ENCODE data around the gene CEPT1. TPM values are rescaled to one million over a fixed set of nuclear protein-coding genes. Genes with fewer than 3 reads are reported as not detected.

Gene CEPT1
- polyA plus RNA-seq, 1 donor from 2014 or later: 49.1 TPM

DNA sequence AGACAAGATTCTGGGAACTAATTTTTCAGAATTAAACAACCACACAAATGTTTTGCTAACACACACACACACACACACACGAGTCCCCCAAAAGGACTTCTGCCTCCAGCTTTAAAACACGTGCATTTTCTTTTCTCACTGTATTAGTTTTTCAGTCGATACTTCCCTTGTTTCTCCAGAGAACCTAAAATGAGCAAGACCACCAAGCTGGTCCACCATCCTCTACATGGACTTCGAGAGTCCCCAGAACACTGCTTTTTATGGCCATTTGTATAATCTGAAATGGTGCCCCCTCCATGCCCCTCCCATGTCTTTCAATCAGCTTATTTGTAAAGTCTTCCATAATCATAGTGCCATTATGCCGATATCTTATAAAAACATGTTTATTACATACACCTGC lies 76.7 kb downstream of the CEPT1 start:
- Histone ChIP-seq H3K79me2 (replicated peaks; ENCODE audit: insufficient read depth, low read length) (no peaks in the 10 kb centered on the region), H3K36me3 (ENCODE audit: insufficient read depth, low read length) (no peaks in the 10 kb centered on the region), H3F3A (ENCODE audit: insufficient read depth, low read length, poor library complexity, severe bottlenecking) (no peaks in the 10 kb centered on the region), H3K9me2 (ENCODE audit: insufficient read depth, low read length) (no peaks in the 10 kb centered on the region), H3K27me3 (ENCODE audit: insufficient read depth, low read depth, low read length) (no peaks in the 10 kb centered on the region), H3K9ac (ENCODE audit: low read length) (no peak overlapping the region), H3K27ac (ENCODE audit: low read length) (no peak overlapping the region), H3K4me2 (ENCODE audit: low read length) (no peak overlapping the region), H2AFZ (ENCODE audit: low read depth, low read length) (no peak overlapping the region), H4K20me1 (ENCODE audit: insufficient read depth) (no peaks in the 10 kb centered on the region), H3K9me3 (ENCODE audit: low read length) (no peaks in the 10 kb centered on the region), H3K4me3 (ENCODE audit: low read length) (no peak overlapping the region)
- TF ChIP-seq, protein P1, sequence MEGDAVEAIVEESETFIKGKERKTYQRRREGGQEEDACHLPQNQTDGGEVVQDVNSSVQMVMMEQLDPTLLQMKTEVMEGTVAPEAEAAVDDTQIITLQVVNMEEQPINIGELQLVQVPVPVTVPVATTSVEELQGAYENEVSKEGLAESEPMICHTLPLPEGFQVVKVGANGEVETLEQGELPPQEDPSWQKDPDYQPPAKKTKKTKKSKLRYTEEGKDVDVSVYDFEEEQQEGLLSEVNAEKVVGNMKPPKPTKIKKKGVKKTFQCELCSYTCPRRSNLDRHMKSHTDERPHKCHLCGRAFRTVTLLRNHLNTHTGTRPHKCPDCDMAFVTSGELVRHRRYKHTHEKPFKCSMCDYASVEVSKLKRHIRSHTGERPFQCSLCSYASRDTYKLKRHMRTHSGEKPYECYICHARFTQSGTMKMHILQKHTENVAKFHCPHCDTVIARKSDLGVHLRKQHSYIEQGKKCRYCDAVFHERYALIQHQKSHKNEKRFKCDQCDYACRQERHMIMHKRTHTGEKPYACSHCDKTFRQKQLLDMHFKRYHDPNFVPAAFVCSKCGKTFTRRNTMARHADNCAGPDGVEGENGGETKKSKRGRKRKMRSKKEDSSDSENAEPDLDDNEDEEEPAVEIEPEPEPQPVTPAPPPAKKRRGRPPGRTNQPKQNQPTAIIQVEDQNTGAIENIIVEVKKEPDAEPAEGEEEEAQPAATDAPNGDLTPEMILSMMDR (IDR thresholded peaks at IDR 0.05; ENCODE audit: poor library complexity, severe bottlenecking): no peak
- TF ChIP-seq EP300 (conservative IDR thresholded peaks at IDR 0.05; ENCODE audit: poor library complexity, severe bottlenecking): no peak
- TF ChIP-seq SMC3 (conservative IDR thresholded peaks at IDR 0.05; ENCODE audit: poor library complexity): no peak
- TF ChIP-seq EZH2 (IDR thresholded peaks at IDR 0.05; ENCODE audit: borderline replicate concordance, insufficient read depth, low read length, poor library complexity, severe bottlenecking): no peak
- TF ChIP-seq TAF1 (IDR thresholded peaks at IDR 0.05; ENCODE audit: low read depth): no peak
- TF ChIP-seq MXI1 (conservative IDR thresholded peaks at IDR 0.05; ENCODE audit: poor library complexity, severe bottlenecking): no peak
- TF ChIP-seq, protein P2, sequence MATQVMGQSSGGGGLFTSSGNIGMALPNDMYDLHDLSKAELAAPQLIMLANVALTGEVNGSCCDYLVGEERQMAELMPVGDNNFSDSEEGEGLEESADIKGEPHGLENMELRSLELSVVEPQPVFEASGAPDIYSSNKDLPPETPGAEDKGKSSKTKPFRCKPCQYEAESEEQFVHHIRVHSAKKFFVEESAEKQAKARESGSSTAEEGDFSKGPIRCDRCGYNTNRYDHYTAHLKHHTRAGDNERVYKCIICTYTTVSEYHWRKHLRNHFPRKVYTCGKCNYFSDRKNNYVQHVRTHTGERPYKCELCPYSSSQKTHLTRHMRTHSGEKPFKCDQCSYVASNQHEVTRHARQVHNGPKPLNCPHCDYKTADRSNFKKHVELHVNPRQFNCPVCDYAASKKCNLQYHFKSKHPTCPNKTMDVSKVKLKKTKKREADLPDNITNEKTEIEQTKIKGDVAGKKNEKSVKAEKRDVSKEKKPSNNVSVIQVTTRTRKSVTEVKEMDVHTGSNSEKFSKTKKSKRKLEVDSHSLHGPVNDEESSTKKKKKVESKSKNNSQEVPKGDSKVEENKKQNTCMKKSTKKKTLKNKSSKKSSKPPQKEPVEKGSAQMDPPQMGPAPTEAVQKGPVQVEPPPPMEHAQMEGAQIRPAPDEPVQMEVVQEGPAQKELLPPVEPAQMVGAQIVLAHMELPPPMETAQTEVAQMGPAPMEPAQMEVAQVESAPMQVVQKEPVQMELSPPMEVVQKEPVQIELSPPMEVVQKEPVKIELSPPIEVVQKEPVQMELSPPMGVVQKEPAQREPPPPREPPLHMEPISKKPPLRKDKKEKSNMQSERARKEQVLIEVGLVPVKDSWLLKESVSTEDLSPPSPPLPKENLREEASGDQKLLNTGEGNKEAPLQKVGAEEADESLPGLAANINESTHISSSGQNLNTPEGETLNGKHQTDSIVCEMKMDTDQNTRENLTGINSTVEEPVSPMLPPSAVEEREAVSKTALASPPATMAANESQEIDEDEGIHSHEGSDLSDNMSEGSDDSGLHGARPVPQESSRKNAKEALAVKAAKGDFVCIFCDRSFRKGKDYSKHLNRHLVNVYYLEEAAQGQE (IDR thresholded peaks at IDR 0.05; ENCODE audit: borderline replicate concordance): no peak
- TF ChIP-seq POLR2AphosphoS5 (IDR thresholded peaks at IDR 0.05): no peak
- no peak for TF ChIP-seq RAD21 (conservative IDR thresholded peaks at IDR 0.05)

DNA sequence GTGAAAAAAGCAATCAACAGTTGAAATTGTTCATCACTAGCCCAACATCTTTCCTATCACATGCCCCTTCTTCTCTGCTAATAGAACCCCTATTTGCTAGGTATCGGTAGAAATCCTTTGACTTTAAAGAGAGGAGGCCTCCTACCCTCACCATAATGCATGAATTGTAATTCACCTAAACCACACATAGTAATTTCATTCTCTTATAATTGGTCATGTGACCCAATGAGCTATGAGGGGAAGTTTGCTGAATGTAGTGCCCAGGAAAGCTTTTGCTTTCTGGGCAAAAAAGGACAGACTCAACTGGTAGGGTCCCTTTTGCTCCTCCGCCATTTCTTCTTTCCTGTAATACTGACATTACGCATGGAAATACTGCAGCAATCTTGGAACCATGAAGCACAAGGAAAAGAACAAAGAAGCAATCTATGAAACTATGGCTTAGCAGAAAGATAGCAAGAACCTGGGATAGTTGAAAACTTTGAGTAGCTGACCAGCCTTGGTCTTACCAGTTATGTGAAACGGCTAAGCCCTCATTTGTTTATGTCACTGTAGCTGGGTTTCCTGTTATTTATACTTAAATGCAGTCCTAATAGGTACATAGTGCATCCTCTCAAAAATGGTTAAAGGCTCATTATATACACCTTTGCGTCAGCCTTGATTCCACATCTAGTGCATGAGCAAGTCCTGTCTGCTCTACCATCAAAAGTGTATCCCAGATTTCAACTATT lies 77.3 kb downstream of the CEPT1 start:
- Histone ChIP-seq H3K27me3 (ENCODE audit: insufficient read depth, low read depth, low read length) (no peaks in the 10 kb centered on the region), H3K27ac (ENCODE audit: low read length) (no peak overlapping the region), H3K9ac (ENCODE audit: low read length) (no peak overlapping the region), H4K20me1 (ENCODE audit: insufficient read depth) (no peaks in the 10 kb centered on the region), H3K9me2 (ENCODE audit: insufficient read depth, low read length) (no peaks in the 10 kb centered on the region), H3K79me2 (replicated peaks; ENCODE audit: insufficient read depth, low read length) (no peaks in the 10 kb centered on the region), H3K9me3 (ENCODE audit: low read length) (no peaks in the 10 kb centered on the region), H2AFZ (ENCODE audit: low read depth, low read length) (no peak overlapping the region), H3K4me3 (ENCODE audit: low read length) (no peak overlapping the region), H3K36me3 (ENCODE audit: insufficient read depth, low read length) (no peaks in the 10 kb centered on the region), H3K4me2 (ENCODE audit: low read length) (no peak overlapping the region), H3F3A (ENCODE audit: insufficient read depth, low read length, poor library complexity, severe bottlenecking) (no peaks in the 10 kb centered on the region)
- no peak for TF ChIP-seq EZH2 (IDR thresholded peaks at IDR 0.05; ENCODE audit: borderline replicate concordance, insufficient read depth, low read length, poor library complexity, severe bottlenecking)
- TF ChIP-seq, protein P2 (IDR thresholded peaks at IDR 0.05; ENCODE audit: borderline replicate concordance): no peak
- TF ChIP-seq POLR2AphosphoS5 (IDR thresholded peaks at IDR 0.05): no peak
- TF ChIP-seq TAF1 (IDR thresholded peaks at IDR 0.05; ENCODE audit: low read depth): no peak
- TF ChIP-seq EP300 (conservative IDR thresholded peaks at IDR 0.05; ENCODE audit: poor library complexity, severe bottlenecking): no peak
- no peak for TF ChIP-seq RAD21 (conservative IDR thresholded peaks at IDR 0.05)
- TF ChIP-seq SMC3 (conservative IDR thresholded peaks at IDR 0.05; ENCODE audit: poor library complexity): no peak
- TF ChIP-seq, protein P1 (IDR thresholded peaks at IDR 0.05; ENCODE audit: poor library complexity, severe bottlenecking): no peak
- no peak for TF ChIP-seq MXI1 (conservative IDR thresholded peaks at IDR 0.05; ENCODE audit: poor library complexity, severe bottlenecking)
